DMS79 (cell line): ENCODE data around the gene LRRC3C.
"Not testable (repeated sequence)": the region's sequence is repeated elsewhere in the genome, so short reads cannot be mapped to it uniquely, and the experiment has no call there.

Experiments used
- DNase-seq: peaks from one replicate; lab custom pipeline; 2025; lab: John Stamatoyannopoulos, UW

Gene LRRC3C

GRCh38 chr17:39927101-39927928, at the start of gene LRRC3C, which contains the start of gene ORMDL3:
Gene LRRC3C (plus strand): TSS chr17:39927732. CDS start chr17:39941524, 13,792 bp downstream.
Gene ORMDL3 (minus strand): TSS chr17:39927601. CDS start chr17:39924203, 3,398 bp downstream.
- peak; percentile 77 for DNase-seq

- not testable (repeated sequence) for DNase-seq
These were observed 41.4 kb upstream of the LRRC3C start for GRCh38 chr17:39886102-39886501.

GRCh38 chr17:39887078-39887477, 40.5 kb upstream of the LRRC3C start:
- DNase-seq = no peak

GRCh38 chr17:39889200-39889599, 38.3 kb upstream of the LRRC3C start:
- no peak for DNase-seq

- no peak for DNase-seq
These were observed 32.7 kb upstream of the LRRC3C start for GRCh38 chr17:39894681-39895376.

- DNase-seq = no peak
These were observed 29.4 kb upstream of the LRRC3C start for GRCh38 chr17:39898088-39898487.

GRCh38 chr17:39899215-39899614, 28.3 kb upstream of the LRRC3C start:
- DNase-seq = no peak

- DNase-seq = not testable (repeated sequence)
These were observed 25.5 kb upstream of the LRRC3C start for GRCh38 chr17:39902027-39902426.

- no peak for DNase-seq
These were observed 24.2 kb upstream of the LRRC3C start for GRCh38 chr17:39903158-39903884.

GRCh38 chr17:39904990-39905288, 22.6 kb upstream of the LRRC3C start:
- no peak for DNase-seq

GRCh38 chr17:39908789-39909352, 18.7 kb upstream of the LRRC3C start:
- DNase-seq = no peak

- DNase-seq = no peak
These were observed 13.5 kb upstream of the LRRC3C start for GRCh38 chr17:39913989-39914388.

GRCh38 chr17:39915559-39915958, 12.0 kb upstream of the LRRC3C start:
- peak; percentile 89 for DNase-seq

GRCh38 chr17:39916918-39917317, 10.6 kb upstream of the LRRC3C start:
- no peak for DNase-seq

- no peak for DNase-seq
These were observed 8.3 kb upstream of the LRRC3C start for GRCh38 chr17:39919087-39919683.

- DNase-seq = no peak
These were observed 7.0 kb upstream of the LRRC3C start for GRCh38 chr17:39920218-39921210.

GRCh38 chr17:39921323-39921722, 6.2 kb upstream of the LRRC3C start:
- no peak for DNase-seq

GRCh38 chr17:39922006-39922405, 5.5 kb upstream of the LRRC3C start:
- DNase-seq = no peak

- no peak for DNase-seq
These were observed 4.3 kb upstream of the LRRC3C start for GRCh38 chr17:39923230-39923629.

GRCh38 chr17:39923836-39924690, 3.5 kb upstream of the LRRC3C start:
- no peak for DNase-seq
